ENCODE data around the gene TMEM181. TPM values are rescaled to one million over a fixed set of nuclear protein-coding genes. Genes with fewer than 3 reads are reported as not detected.
"Not testable (repeated sequence)": the region's sequence is repeated elsewhere in the genome, so short reads cannot be mapped to it uniquely, and the experiment has no call there.

Gene TMEM181
- total RNA-seq, 1 donor from 2014 or later: 26.3 TPM

GRCh38 chr6:158596861-158597260, 37.0 kb downstream of the TMEM181 start:
- DNase-seq: no peak

GRCh38 chr6:158597565-158597964, 37.7 kb downstream of the TMEM181 start:
- DNase-seq: no peak

- DNase-seq: no peak
Observed at GRCh38 chr6:158599635-158600034, 39.7 kb downstream of the TMEM181 start.

GRCh38 chr6:158603261-158604047, 43.6 kb downstream of the TMEM181 start:
- no peak for DNase-seq

GRCh38 chr6:158604048-158604406, 44.1 kb downstream of the TMEM181 start:
- DNase-seq: no peak

GRCh38 chr6:158605266-158605878, 45.5 kb downstream of the TMEM181 start:
- DNase-seq: peak; percentile 86

GRCh38 chr6:158606011-158606410, 46.1 kb downstream of the TMEM181 start:
- DNase-seq: not testable (repeated sequence)

- no peak for DNase-seq
Observed at GRCh38 chr6:158606935-158607334, 47.0 kb downstream of the TMEM181 start.

- no peak for DNase-seq
Observed at GRCh38 chr6:158607411-158608170, 47.7 kb downstream of the TMEM181 start.

- DNase-seq: no peak
Observed at GRCh38 chr6:158608221-158608620, 48.3 kb downstream of the TMEM181 start.

GRCh38 chr6:158609455-158610155, 49.7 kb downstream of the TMEM181 start:
- no peak for DNase-seq

GRCh38 chr6:158610319-158610968, 50.6 kb downstream of the TMEM181 start:
- DNase-seq: no peak

- no peak for DNase-seq
Observed at GRCh38 chr6:158611039-158611438, 51.1 kb downstream of the TMEM181 start.

- DNase-seq: no peak
Observed at GRCh38 chr6:158611541-158612370, 51.9 kb downstream of the TMEM181 start.

- not testable (repeated sequence) for DNase-seq
Observed at GRCh38 chr6:158614606-158615005, 54.7 kb downstream of the TMEM181 start.

- not testable (repeated sequence) for DNase-seq
Observed at GRCh38 chr6:158618289-158618688, 58.4 kb downstream of the TMEM181 start.

GRCh38 chr6:158619922-158620801, 60.3 kb downstream of the TMEM181 start:
- no peak for DNase-seq

- no peak for DNase-seq
Observed at GRCh38 chr6:158620963-158621693, 61.2 kb downstream of the TMEM181 start.
